MM.1S (cell line): ENCODE measurements around the gene DLG5.

Experiments used
- DNase-seq: peaks from one replicate; pipeline ENCODE4 v3.0.0-alpha.2; 2015
- H2AFZ ChIP-seq: fragments of 300-600 bp; sonication (generic); 2 replicates; pipeline ENCODE4 v1.6.0; 2016; ENCODE audit warnings: antibody characterized with exemption, low read length
- H3F3A ChIP-seq: fragments of 300-600 bp; sonication (generic); 2 replicates; pipeline ENCODE4 v1.6.1; 2016; ENCODE audit warnings: mild to moderate bottlenecking, antibody characterized with exemption, low read length, moderate library complexity, mixed read lengths; ENCODE audit not compliant: insufficient read depth
- H3K27ac ChIP-seq: fragments of 300-600 bp; sonication (generic); 2 replicates; pipeline ENCODE4 v1.5.1; 2016; ENCODE audit warnings: mild to moderate bottlenecking, low read length
- H3K27me3 ChIP-seq: fragments of 300-600 bp; sonication (generic); replicated peaks from 2 replicates; pipeline ENCODE4 v1.6.0; 2016; ENCODE audit warnings: low read length; ENCODE audit not compliant: insufficient read depth
- H3K36me3 ChIP-seq: fragments of 300-600 bp; sonication (generic); replicated peaks from 2 replicates; pipeline ENCODE4 v1.6.1; 2016; ENCODE audit warnings: mild to moderate bottlenecking, low read length, mixed read lengths; ENCODE audit not compliant: insufficient read depth
- H3K4me1 ChIP-seq: fragments of 300-600 bp; sonication (generic); 2 replicates; pipeline ENCODE4 v1.6.1; 2016; ENCODE audit warnings: low read length, mixed read lengths
- H3K4me2 ChIP-seq: fragments of 300-600 bp; sonication (generic); 2 replicates; pipeline ENCODE4 v1.6.0; 2016; ENCODE audit warnings: low read depth, low read length
- H3K4me3 ChIP-seq: fragments of 300-600 bp; sonication (generic); 2 replicates; pipeline ENCODE4 v1.5.1; 2016; ENCODE audit warnings: low read length, mixed read lengths
- H3K79me2 ChIP-seq: fragments of 300-600 bp; sonication (generic); 2 replicates; pipeline ENCODE4 v1.6.1; 2016; ENCODE audit warnings: mixed run types, low read length, mixed read lengths
- H3K9ac ChIP-seq: fragments of 300-600 bp; sonication (generic); 2 replicates; pipeline ENCODE4 v1.6.1; 2016; ENCODE audit warnings: low read length, mixed read lengths
- H3K9me2 ChIP-seq: fragments of 300-600 bp; sonication (generic); replicated peaks from 2 replicates; pipeline ENCODE4 v1.6.1; 2016; ENCODE audit warnings: mild to moderate bottlenecking, low read length, mixed read lengths; ENCODE audit not compliant: insufficient read depth
- H3K9me3 ChIP-seq: fragments of 300-600 bp; sonication (generic); replicated peaks from 2 replicates; pipeline ENCODE4 v1.6.1; 2016; ENCODE audit warnings: mild to moderate bottlenecking, low read length, mixed read lengths; ENCODE audit not compliant: insufficient read depth
- H4K20me1 ChIP-seq: fragments of 300-600 bp; sonication (generic); 2 replicates; pipeline ENCODE4 v1.6.1; 2016; ENCODE audit warnings: mild to moderate bottlenecking, low read length, moderate library complexity, mixed read lengths; ENCODE audit not compliant: insufficient read depth
- EZH2 ChIP-seq: fragments of 300-600 bp; sonication (generic); optimal IDR thresholded peaks from 2 replicates; pipeline ENCODE3; 2017; ENCODE audit warnings: low read depth, mild to moderate bottlenecking, antibody characterized with exemption, low read length, mixed read lengths
- EZH2phosphoT487 ChIP-seq: fragments of 300-600 bp; sonication (generic); IDR thresholded peaks from 2 replicates; pipeline ENCODE4 v1.6.1; 2018; ENCODE audit warnings: antibody characterized with exemption, low read length
- TF ChIP-seq, protein P1 (sequence below): fragments of 300-600 bp; sonication (generic); IDR thresholded peaks from 2 replicates; pipeline ENCODE4 v1.5.1; 2016; ENCODE audit warnings: antibody characterized with exemption, low read length, mixed read lengths

DLG5 gene

GRCh38 chr10:77855404-77856155 is 71.0 kb downstream of the DLG5 start:
- Histone ChIP-seq H3K4me3 (no peak overlapping the region), H3K79me2 (no peaks in the 10 kb centered on the region), H3K9me2 (no peaks in the 10 kb centered on the region), H4K20me1 (no peaks in the 10 kb centered on the region), H3K4me1 (no peaks in the 10 kb centered on the region), H3K4me2 (no peak overlapping the region), H3F3A (no peaks in the 10 kb centered on the region), H3K9ac (no peak overlapping the region), H3K9me3 (no peaks in the 10 kb centered on the region), H3K36me3 (no peaks in the 10 kb centered on the region), H3K27me3 (no peaks in the 10 kb centered on the region), H3K27ac (no peak overlapping the region), H2AFZ (no peak overlapping the region)
- no peak for DNase-seq
- TF ChIP-seq EZH2phosphoT487: no peak
- no peak for TF ChIP-seq EZH2
- TF ChIP-seq, protein P1, sequence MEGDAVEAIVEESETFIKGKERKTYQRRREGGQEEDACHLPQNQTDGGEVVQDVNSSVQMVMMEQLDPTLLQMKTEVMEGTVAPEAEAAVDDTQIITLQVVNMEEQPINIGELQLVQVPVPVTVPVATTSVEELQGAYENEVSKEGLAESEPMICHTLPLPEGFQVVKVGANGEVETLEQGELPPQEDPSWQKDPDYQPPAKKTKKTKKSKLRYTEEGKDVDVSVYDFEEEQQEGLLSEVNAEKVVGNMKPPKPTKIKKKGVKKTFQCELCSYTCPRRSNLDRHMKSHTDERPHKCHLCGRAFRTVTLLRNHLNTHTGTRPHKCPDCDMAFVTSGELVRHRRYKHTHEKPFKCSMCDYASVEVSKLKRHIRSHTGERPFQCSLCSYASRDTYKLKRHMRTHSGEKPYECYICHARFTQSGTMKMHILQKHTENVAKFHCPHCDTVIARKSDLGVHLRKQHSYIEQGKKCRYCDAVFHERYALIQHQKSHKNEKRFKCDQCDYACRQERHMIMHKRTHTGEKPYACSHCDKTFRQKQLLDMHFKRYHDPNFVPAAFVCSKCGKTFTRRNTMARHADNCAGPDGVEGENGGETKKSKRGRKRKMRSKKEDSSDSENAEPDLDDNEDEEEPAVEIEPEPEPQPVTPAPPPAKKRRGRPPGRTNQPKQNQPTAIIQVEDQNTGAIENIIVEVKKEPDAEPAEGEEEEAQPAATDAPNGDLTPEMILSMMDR: no peak

- Histone ChIP-seq H3K9me2 (no peaks in the 10 kb centered on the region), H3K9me3 (no peaks in the 10 kb centered on the region), H3K9ac (no peak overlapping the region), H2AFZ (no peak overlapping the region), H3F3A (no peaks in the 10 kb centered on the region), H3K27ac (no peak overlapping the region), H4K20me1 (no peaks in the 10 kb centered on the region), H3K4me1 (no peaks in the 10 kb centered on the region), H3K27me3 (no peaks in the 10 kb centered on the region), H3K4me2 (no peak overlapping the region), H3K4me3 (no peak overlapping the region), H3K36me3 (no peaks in the 10 kb centered on the region), H3K79me2 (no peaks in the 10 kb centered on the region)
- TF ChIP-seq EZH2 (no peak), EZH2phosphoT487 (no peak)
- TF ChIP-seq, protein P1: no peak
- DNase-seq: no peak
Measured at GRCh38 chr10:77854115-77854514, 72.4 kb downstream of the DLG5 start.

DNA sequence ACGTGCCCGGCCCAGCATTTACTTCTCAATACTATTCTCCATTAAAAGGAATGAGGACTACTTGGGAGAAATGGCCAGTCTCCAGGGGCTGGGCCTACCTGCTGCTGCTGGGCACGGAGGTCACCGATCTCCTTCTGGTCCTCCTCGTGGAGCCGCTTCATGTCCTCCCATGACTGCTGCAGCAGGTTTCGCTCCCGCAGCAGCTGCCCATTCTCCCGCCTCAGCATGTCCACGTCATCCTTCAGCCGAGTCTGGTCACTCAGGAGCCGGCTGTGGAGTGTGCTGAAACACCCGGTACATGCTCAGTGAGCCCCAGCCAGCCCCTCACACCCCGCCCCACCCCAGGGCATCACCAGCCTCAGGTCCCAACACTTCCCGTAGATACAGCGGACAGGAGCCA is 73.3 kb downstream of the DLG5 start:
- Histone ChIP-seq H3K9ac (no peak overlapping the region), H3K79me2 (no peaks in the 10 kb centered on the region), H3K36me3 (no peaks in the 10 kb centered on the region), H3K27me3 (no peaks in the 10 kb centered on the region), H3K4me1 (no peaks in the 10 kb centered on the region), H3K27ac (no peak overlapping the region), H2AFZ (no peak overlapping the region), H3K9me3 (no peaks in the 10 kb centered on the region), H3K4me2 (no peak overlapping the region), H3K9me2 (no peaks in the 10 kb centered on the region), H3F3A (no peaks in the 10 kb centered on the region), H4K20me1 (no peaks in the 10 kb centered on the region), H3K4me3 (no peak overlapping the region)
- no peak for DNase-seq
- TF ChIP-seq, protein P1: no peak
- TF ChIP-seq EZH2 (no peak), EZH2phosphoT487 (no peak)
